Mucosa of stomach (tissue), 1 donor: ENCODE measurements around the gene PROSER1.
A peak's percentile ranks its signal among the peaks of the same experiment; 100 is the strongest.

Experiments
- H3K27me3 ChIP-seq: one replicate; pipeline ENCODE4 v1.7.0; 2013; ENCODE audit warnings: mild to moderate bottlenecking, low read length; ENCODE audit not compliant: control insufficient read depth, insufficient read depth
- H3K36me3 ChIP-seq: one replicate; pipeline ENCODE4 v1.7.0; 2013; ENCODE audit warnings: low read length; ENCODE audit not compliant: control insufficient read depth, insufficient read depth
- H3K4me1 ChIP-seq: one replicate; pipeline ENCODE4 v1.7.0; 2013; ENCODE audit warnings: mild to moderate bottlenecking, low read length; ENCODE audit not compliant: control insufficient read depth, insufficient read depth
- H3K4me3 ChIP-seq: one replicate; pipeline ENCODE4 v1.7.0; 2013; ENCODE audit warnings: low read length
- H3K9ac ChIP-seq: one replicate; pipeline ENCODE4 v1.7.0; 2013; ENCODE audit warnings: mild to moderate bottlenecking, low read length, moderate library complexity
- H3K9me3 ChIP-seq: one replicate; pipeline ENCODE4 v1.7.0; 2013; ENCODE audit warnings: mild to moderate bottlenecking, low read length, moderate library complexity; ENCODE audit not compliant: control insufficient read depth
- donor health status: Pancreatic carcinoma.

The PROSER1 gene

DNA sequence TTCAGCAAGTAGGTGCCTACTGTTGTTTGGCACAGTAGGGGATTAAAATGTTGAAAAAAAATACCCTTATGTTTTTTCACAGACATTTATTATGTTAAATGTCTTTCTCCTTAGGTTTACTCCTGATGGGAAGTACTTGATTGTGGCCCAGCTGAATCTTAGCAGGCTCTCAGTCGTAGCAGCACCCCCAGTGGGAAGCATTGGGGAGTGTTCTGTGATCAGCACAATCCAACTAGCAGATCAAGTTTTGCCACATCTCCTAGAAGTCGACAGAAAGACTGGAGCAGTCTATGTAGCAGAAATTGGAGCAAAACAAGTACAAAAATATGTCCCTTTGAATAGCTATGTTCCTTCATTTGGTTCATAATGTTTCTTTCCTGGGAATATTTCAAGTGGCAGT, 9.7 kb upstream of the PROSER1 start:
- H3K27me3 ChIP-seq: no peaks in the 10 kb centered on the region
- no peaks in the 10 kb centered on the region for H3K4me1 ChIP-seq
- H3K9ac ChIP-seq: no peak overlapping the region
- no peak overlapping the region for H3K4me3 ChIP-seq
- no peaks in the 10 kb centered on the region for H3K36me3 ChIP-seq
- H3K9me3 ChIP-seq: no peaks in the 10 kb centered on the region

GRCh38 chr13:39044536-39044935, 6.6 kb upstream of the PROSER1 start:
- no peak overlapping the region for H3K9ac ChIP-seq
- H3K4me3 ChIP-seq: no peak overlapping the region
- H3K27me3 ChIP-seq: no peaks in the 10 kb centered on the region
- H3K4me1 ChIP-seq: no peaks in the 10 kb centered on the region
- H3K36me3 ChIP-seq: no peaks in the 10 kb centered on the region
- no peaks in the 10 kb centered on the region for H3K9me3 ChIP-seq

- H3K27me3 ChIP-seq: no peaks in the 10 kb centered on the region
- no peak overlapping the region for H3K4me3 ChIP-seq
- peaks cover 5% of the 10 kb centered on the region for H3K4me1 ChIP-seq
- no peak overlapping the region for H3K9ac ChIP-seq
- no peaks in the 10 kb centered on the region for H3K9me3 ChIP-seq
- H3K36me3 ChIP-seq: no peaks in the 10 kb centered on the region
Measured at GRCh38 chr13:39040206-39040605, 2.3 kb upstream of the PROSER1 start.

GRCh38 chr13:39039041-39039440, 1.2 kb upstream of the PROSER1 start:
- peak overlapping the region; percentile 100 for H3K4me3 ChIP-seq
- H3K9me3 ChIP-seq: no peaks in the 10 kb centered on the region
- H3K9ac ChIP-seq: peak overlapping the region; percentile 96
- H3K4me1 ChIP-seq: peaks cover 8% of the 10 kb centered on the region
- H3K36me3 ChIP-seq: no peaks in the 10 kb centered on the region
- no peaks in the 10 kb centered on the region for H3K27me3 ChIP-seq

GRCh38 chr13:39038569-39039030, 711 bp upstream of the PROSER1 start:
- H3K27me3 ChIP-seq: no peaks in the 10 kb centered on the region
- H3K4me3 ChIP-seq: peak overlapping the region; percentile 100
- peaks cover 8% of the 10 kb centered on the region for H3K4me1 ChIP-seq
- peak overlapping the region; percentile 96 for H3K9ac ChIP-seq
- H3K36me3 ChIP-seq: no peaks in the 10 kb centered on the region
- H3K9me3 ChIP-seq: no peaks in the 10 kb centered on the region

DNA sequence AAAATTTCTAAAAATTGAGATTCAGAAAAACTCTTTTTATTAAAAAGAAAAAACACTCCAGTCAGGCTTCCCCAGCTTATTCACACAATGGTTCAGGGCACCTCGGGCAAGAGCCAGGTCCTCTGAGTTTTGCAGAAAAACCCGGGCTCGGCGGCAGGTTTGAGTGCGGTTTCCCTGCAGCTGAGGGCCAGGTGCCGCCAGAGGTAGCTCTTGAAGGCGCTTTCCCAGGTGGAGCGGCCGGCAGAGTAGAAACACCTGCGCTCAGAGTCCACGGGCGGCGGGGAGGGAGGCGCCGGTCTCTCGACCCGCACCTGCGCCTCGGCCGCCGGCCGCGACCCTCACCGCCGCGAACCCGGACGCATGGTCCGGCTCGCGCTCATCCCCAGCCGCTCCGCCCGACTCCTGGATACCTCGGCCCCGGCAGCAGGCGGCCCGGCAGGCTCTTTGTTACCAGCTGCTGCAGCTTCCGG, 444 bp downstream of the PROSER1 start:
- Histone ChIP-seq H3K9ac (peak overlapping the region; percentile 96), H3K36me3 (no peaks in the 10 kb centered on the region), H3K4me3 (peak overlapping the region; percentile 100), H3K4me1 (peaks cover 8% of the 10 kb centered on the region), H3K9me3 (no peaks in the 10 kb centered on the region), H3K27me3 (no peaks in the 10 kb centered on the region)

DNA sequence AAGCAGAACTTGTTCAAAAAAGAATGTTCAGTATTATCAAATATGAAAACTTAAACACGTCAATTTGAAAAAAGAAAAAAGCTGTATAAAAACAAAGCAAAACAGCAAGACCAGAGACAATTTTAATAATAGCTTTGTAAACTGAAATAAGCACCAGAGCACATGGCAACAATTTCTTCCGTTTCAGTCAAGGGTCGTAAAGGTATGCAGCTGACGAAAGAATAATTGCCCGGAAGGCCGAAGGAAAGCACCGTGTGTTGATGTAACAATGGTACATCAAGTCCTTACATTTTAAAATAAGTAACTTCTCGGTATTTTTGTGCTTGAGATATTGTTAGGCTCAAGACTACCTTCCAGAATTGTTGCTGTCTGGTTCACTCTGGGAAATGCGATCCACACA, 1.7 kb downstream of the PROSER1 start:
- no peaks in the 10 kb centered on the region for H3K27me3 ChIP-seq
- peaks cover 8% of the 10 kb centered on the region for H3K4me1 ChIP-seq
- no peaks in the 10 kb centered on the region for H3K36me3 ChIP-seq
- H3K9ac ChIP-seq: peak overlapping the region; percentile 96
- peak overlapping the region; percentile 100 for H3K4me3 ChIP-seq
- no peaks in the 10 kb centered on the region for H3K9me3 ChIP-seq

- H3K9ac ChIP-seq: peak overlapping the region; percentile 96
- no peak overlapping the region for H3K4me3 ChIP-seq
- no peaks in the 10 kb centered on the region for H3K27me3 ChIP-seq
- peaks cover 8% of the 10 kb centered on the region for H3K4me1 ChIP-seq
- H3K36me3 ChIP-seq: no peaks in the 10 kb centered on the region
- no peaks in the 10 kb centered on the region for H3K9me3 ChIP-seq
Measured at GRCh38 chr13:39035799-39036198, 2.1 kb downstream of the PROSER1 start.

GRCh38 chr13:39035204-39035603, 2.7 kb downstream of the PROSER1 start:
- Histone ChIP-seq H3K36me3 (no peaks in the 10 kb centered on the region), H3K9ac (no peak overlapping the region), H3K4me1 (peaks cover 8% of the 10 kb centered on the region)

GRCh38 chr13:39034085-39034484, 3.8 kb downstream of the PROSER1 start:
- no peak overlapping the region for H3K9ac ChIP-seq
- H3K9me3 ChIP-seq: no peaks in the 10 kb centered on the region
- no peaks in the 10 kb centered on the region for H3K36me3 ChIP-seq
- H3K27me3 ChIP-seq: no peaks in the 10 kb centered on the region
- peaks cover 4% of the 10 kb centered on the region for H3K4me1 ChIP-seq
- no peak overlapping the region for H3K4me3 ChIP-seq

More at GRCh38 chr13:39035204-39035603, 2.7 kb downstream of the PROSER1 start:
- no peaks in the 10 kb centered on the region for H3K27me3 ChIP-seq
- H3K4me3 ChIP-seq: no peak overlapping the region
- H3K9me3 ChIP-seq: no peaks in the 10 kb centered on the region

DNA sequence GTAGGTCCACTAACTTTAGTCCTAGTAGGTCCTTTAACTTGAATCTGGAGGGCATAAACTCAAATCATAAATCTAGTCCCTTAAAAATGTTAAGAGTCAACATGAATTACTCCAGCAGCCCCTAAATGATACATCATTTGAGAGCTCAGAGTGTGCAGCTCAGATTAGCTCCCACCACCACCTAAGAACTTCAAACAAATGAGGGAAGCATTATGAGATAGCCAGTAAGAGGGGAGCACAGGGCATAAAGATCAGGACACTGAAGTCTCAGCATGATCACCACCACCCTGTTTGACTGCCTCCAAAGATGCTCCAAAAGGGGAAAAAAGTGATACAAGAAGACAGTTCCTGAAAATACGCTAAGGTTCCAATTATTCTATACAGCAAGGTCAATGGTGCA, 5.7 kb downstream of the PROSER1 start:
- H3K27me3 ChIP-seq: no peaks in the 10 kb centered on the region
- no peaks in the 10 kb centered on the region for H3K9me3 ChIP-seq
- peaks cover 5% of the 10 kb centered on the region for H3K36me3 ChIP-seq
- no peak overlapping the region for H3K4me3 ChIP-seq
- peaks cover 3% of the 10 kb centered on the region for H3K4me1 ChIP-seq
- no peak overlapping the region for H3K9ac ChIP-seq

- H3K4me1 ChIP-seq: no peaks in the 10 kb centered on the region
- peaks cover 5% of the 10 kb centered on the region for H3K36me3 ChIP-seq
Measured at GRCh38 chr13:39025433-39025839, 12.5 kb downstream of the PROSER1 start.

GRCh38 chr13:39023761-39024160, 14.1 kb downstream of the PROSER1 start:
- Histone ChIP-seq H3K36me3 (peaks cover 5% of the 10 kb centered on the region), H3K4me3 (no peak overlapping the region), H3K9ac (no peak overlapping the region), H3K27me3 (no peaks in the 10 kb centered on the region), H3K4me1 (no peaks in the 10 kb centered on the region), H3K9me3 (no peaks in the 10 kb centered on the region)

More at GRCh38 chr13:39025433-39025839, 12.5 kb downstream of the PROSER1 start:
- Histone ChIP-seq H3K27me3 (no peaks in the 10 kb centered on the region), H3K4me3 (no peak overlapping the region), H3K9ac (no peak overlapping the region), H3K9me3 (no peaks in the 10 kb centered on the region)
